GM23338 (cell line): Measurements from ENCODE around the gene DCLK3. TPM values are rescaled to one million over a fixed set of nuclear protein-coding genes. Genes with fewer than 3 reads are reported as not detected.

ENCODE experiments used
- ATAC-seq: fragments of 200-7000 bp; cut with Tn5 transposase; 3 replicates; pipeline ENCODE4 v1.9.1; 2020
- DNase-seq: peaks from one replicate; pipeline ENCODE4 v3.0.0-alpha.2; 2015; ENCODE audit warnings: low spot score
- H2AFZ ChIP-seq: fragments of 200-600 bp; sonication (generic); 2 replicates; pipeline ENCODE4 v1.8.0; 2016; ENCODE audit warnings: antibody characterized with exemption, mild to moderate bottlenecking, moderate library complexity
- H3F3A ChIP-seq: fragments of 200-600 bp; sonication (generic); replicated peaks from 2 replicates; pipeline ENCODE4 v1.8.0; 2017; ENCODE audit warnings: antibody characterized with exemption, mixed run types, low read depth
- H3K27ac ChIP-seq: fragments of 200-600 bp; sonication (generic); 2 replicates; pipeline ENCODE4 v1.6.1; 2016; ENCODE audit warnings: low read depth
- H3K27me3 ChIP-seq: fragments of 200-600 bp; sonication (generic); 2 replicates; pipeline ENCODE4 v1.8.0; 2016; ENCODE audit warnings: mild to moderate bottlenecking, mixed run types, moderate library complexity; ENCODE audit not compliant: insufficient read depth
- H3K36me3 ChIP-seq: fragments of 200-600 bp; sonication (generic); 2 replicates; pipeline ENCODE4 v1.8.0; 2016; ENCODE audit warnings: mild to moderate bottlenecking; ENCODE audit not compliant: insufficient read depth
- H3K4me1 ChIP-seq: fragments of 200-600 bp; sonication (generic); 2 replicates; pipeline ENCODE4 v1.8.0; 2016; ENCODE audit warnings: mild to moderate bottlenecking, moderate library complexity; ENCODE audit not compliant: insufficient read depth
- H3K4me2 ChIP-seq: fragments of 200-600 bp; sonication (generic); 2 replicates; pipeline ENCODE4 v1.7.1; 2017; ENCODE audit warnings: mixed run types
- H3K4me3 ChIP-seq: fragments of 200-600 bp; sonication (generic); 2 replicates; pipeline ENCODE4 v1.6.1; 2016; ENCODE audit warnings: mixed run types
- H3K79me2 ChIP-seq: fragments of 200-600 bp; sonication (generic); replicated peaks from 2 replicates; pipeline ENCODE4 v1.8.0; 2017; ENCODE audit warnings: mild to moderate bottlenecking; ENCODE audit not compliant: insufficient read depth
- H3K9me2 ChIP-seq: fragments of 200-600 bp; sonication (generic); 2 replicates; pipeline ENCODE4 v1.8.0; 2017; ENCODE audit not compliant: insufficient read depth
- H4K20me1 ChIP-seq: fragments of 200-600 bp; sonication (generic); replicated peaks from 2 replicates; pipeline ENCODE4 v1.8.0; 2017; ENCODE audit warnings: mild to moderate bottlenecking; ENCODE audit not compliant: insufficient read depth
- H3K27ac Mint-ChIP-seq: 2 replicates; pipeline ENCODE4 v1.8.0; 2020; ENCODE audit warnings: inconsistent platforms, mild to moderate bottlenecking, moderate library complexity, mixed read lengths
- H3K27me3 Mint-ChIP-seq: 3 replicates; pipeline ENCODE4 v1.8.0; 2022; ENCODE audit warnings: low read depth, mild to moderate bottlenecking, moderate library complexity, mixed read lengths, inconsistent platforms; ENCODE audit not compliant: insufficient read depth, poor library complexity
- H3K36me3 Mint-ChIP-seq: 3 replicates; pipeline ENCODE4 v1.8.0; 2021; ENCODE audit warnings: low read depth, mild to moderate bottlenecking, inconsistent platforms, moderate library complexity, mixed read lengths
- H3K4me1 Mint-ChIP-seq: 3 replicates; pipeline ENCODE4 v1.8.0; 2020; ENCODE audit warnings: mild to moderate bottlenecking, inconsistent platforms, mixed read lengths
- H3K4me3 Mint-ChIP-seq: 3 replicates; pipeline ENCODE4 v1.8.0; 2021; ENCODE audit warnings: moderate library complexity, mild to moderate bottlenecking, inconsistent platforms, mixed read lengths
- H3K9me3 Mint-ChIP-seq: 3 replicates; pipeline ENCODE4 v1.8.0; 2020; ENCODE audit warnings: moderate library complexity, mild to moderate bottlenecking, inconsistent platforms, mixed read lengths
- CREB1 ChIP-seq: fragments of 250-450 bp; sonication (Bioruptor Pico); IDR thresholded peaks from 2 replicates; pipeline ENCODE4 v1.5.0; 2020; ENCODE audit warnings: low read depth, mild to moderate bottlenecking, moderate library complexity
- EZH2 ChIP-seq: fragments of 200-600 bp; sonication (generic); IDR thresholded peaks from one replicate; pipeline ENCODE4 v1.8.0; 2017; ENCODE audit warnings: antibody characterized with exemption, mild to moderate bottlenecking, low read depth; ENCODE audit not compliant: unreplicated experiment
- EZH2phosphoT487 ChIP-seq: fragments of 200-600 bp; sonication (generic); IDR thresholded peaks from one replicate; pipeline ENCODE4 v1.8.1; 2018; ENCODE audit warnings: antibody characterized with exemption; ENCODE audit not compliant: unreplicated experiment
- JUNB ChIP-seq: IDR thresholded peaks from one replicate; pipeline ENCODE4 v1.6.1; 2016; ENCODE audit warnings: antibody characterized with exemption; ENCODE audit not compliant: unreplicated experiment
- NANOG ChIP-seq: IDR thresholded peaks from 2 replicates; pipeline ENCODE4 v1.6.1; 2016; ENCODE audit warnings: antibody characterized with exemption, borderline replicate concordance
- STAT1 ChIP-seq: IDR thresholded peaks from one replicate; pipeline ENCODE4 v1.6.1; 2016; ENCODE audit warnings: antibody characterized with exemption; ENCODE audit not compliant: unreplicated experiment
- ZNF114 ChIP-seq: fragments of 250-450 bp; sonication (Bioruptor Pico); IDR thresholded peaks from 2 replicates; pipeline ENCODE4 v1.5.0; 2020; ENCODE audit warnings: mild to moderate bottlenecking, moderate library complexity
- ZNF331 ChIP-seq: fragments of 250-450 bp; sonication (Bioruptor Pico); IDR thresholded peaks from 2 replicates; pipeline ENCODE4 v1.5.0; 2020; ENCODE audit warnings: low read depth, mild to moderate bottlenecking, moderate library complexity
- polyA plus RNA-seq: library from polyadenylated mRNA; unstranded; fragments of >200 nt; fragmentation: Nextera tagmentation; extraction: Ambion mirVana; gene quantifications from 2 replicates; pipeline ENCODE4 v1.2.1, GENCODE V29; 2016
- total RNA-seq: library from RNA; depleted of rRNA; stranded (reverse); fragments of >200 nt; shearing (Covaris generic); gene quantifications from 2 replicates; pipeline ENCODE4 v1.2.3, GENCODE V29; 2014
- TF ChIP-seq, protein P1 (sequence below): IDR thresholded peaks from 2 replicates; pipeline ENCODE4 v1.6.1; 2016; ENCODE audit warnings: antibody characterized with exemption
- TF ChIP-seq, protein P2 (sequence below), 2 experiments: fragments of 200-600 bp in 1 of 2; sonication (generic) in 1 of 2; conservative IDR thresholded peaks; 2 replicates each; pipeline versions ENCODE4 v1.5.1 to v1.6.1; 2016 to 2017; ENCODE audit warnings: antibody characterized with exemption in 2 of 2, low read depth in 2 of 2, mild to moderate bottlenecking in 2 of 2, moderate library complexity in 1 of 2
- TF ChIP-seq, protein P3 (sequence below): IDR thresholded peaks from one replicate; pipeline ENCODE4 v1.6.1; 2018; ENCODE audit warnings: antibody characterized with exemption; ENCODE audit not compliant: unreplicated experiment
- TF ChIP-seq, protein P4 (sequence below): fragments of 250-450 bp; sonication (Bioruptor Pico); IDR thresholded peaks from 2 replicates; pipeline ENCODE4 v1.5.0; 2020; ENCODE audit warnings: mild to moderate bottlenecking, moderate library complexity

Gene DCLK3
- total and polyA plus RNA-seq, 2 experiments from 2014 or later = 0.40 to 0.66 TPM

DNA sequence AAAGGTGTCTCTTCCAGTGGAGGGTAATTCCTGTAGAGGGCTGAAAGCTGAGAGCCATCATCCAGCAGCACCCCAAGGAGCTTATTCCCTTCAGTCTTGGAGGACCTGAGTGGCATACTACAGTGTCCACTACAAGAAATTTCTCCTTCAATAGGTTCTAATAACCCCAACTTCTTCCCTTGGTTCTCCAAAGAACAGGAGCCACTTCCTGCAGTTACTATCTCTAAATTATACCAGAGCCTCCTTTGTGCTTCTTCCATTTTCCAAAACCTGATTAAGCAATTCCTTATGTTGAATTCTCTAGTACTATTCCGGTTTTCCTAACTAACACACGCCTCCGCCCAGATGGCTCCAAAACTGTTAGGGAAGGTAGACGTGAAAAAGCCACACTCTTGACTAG lies 50.4 kb downstream of the DCLK3 start (continued):
- TF ChIP-seq, protein P1, sequence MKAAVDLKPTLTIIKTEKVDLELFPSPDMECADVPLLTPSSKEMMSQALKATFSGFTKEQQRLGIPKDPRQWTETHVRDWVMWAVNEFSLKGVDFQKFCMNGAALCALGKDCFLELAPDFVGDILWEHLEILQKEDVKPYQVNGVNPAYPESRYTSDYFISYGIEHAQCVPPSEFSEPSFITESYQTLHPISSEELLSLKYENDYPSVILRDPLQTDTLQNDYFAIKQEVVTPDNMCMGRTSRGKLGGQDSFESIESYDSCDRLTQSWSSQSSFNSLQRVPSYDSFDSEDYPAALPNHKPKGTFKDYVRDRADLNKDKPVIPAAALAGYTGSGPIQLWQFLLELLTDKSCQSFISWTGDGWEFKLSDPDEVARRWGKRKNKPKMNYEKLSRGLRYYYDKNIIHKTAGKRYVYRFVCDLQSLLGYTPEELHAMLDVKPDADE = no peak

DNA sequence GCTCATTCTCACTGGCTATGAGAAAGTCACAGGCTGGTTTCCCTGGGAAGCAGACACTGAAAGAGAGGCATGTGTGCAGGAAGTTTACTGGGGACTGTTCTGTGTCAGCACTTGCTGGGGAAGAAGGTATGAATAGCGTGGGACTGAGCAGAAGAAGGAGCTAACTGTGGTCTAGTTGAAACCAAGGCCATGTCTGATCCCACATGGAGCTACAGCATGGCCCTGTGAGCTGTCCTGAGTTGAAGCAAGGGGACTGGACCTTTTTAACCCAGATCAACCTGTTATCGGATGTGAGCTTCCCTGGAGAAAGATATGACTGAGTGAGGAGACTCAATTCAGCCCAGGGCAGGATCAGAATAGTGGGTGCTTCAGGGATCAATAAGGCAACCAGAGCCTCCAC lies 53.7 kb downstream of the DCLK3 start:
- Histone ChIP-seq H3K9me2 (0 out of 2 replicates have a peak, but pooled peaks cover 2% of the 10 kb centered on the region), H3K4me3 (no peak overlapping the region), H3K4me1 (no peaks in the 10 kb centered on the region), H2AFZ (no peak overlapping the region), H3K79me2 (no peaks in the 10 kb centered on the region), H3K27me3 (no peaks in the 10 kb centered on the region), H4K20me1 (no peaks in the 10 kb centered on the region), H3K27ac (no peak overlapping the region), H3F3A (no peaks in the 10 kb centered on the region), H3K4me2 (no peak overlapping the region), H3K36me3 (no peaks in the 10 kb centered on the region)
- DNase-seq (no peak), ATAC-seq (no peak)
- Mint-ChIP-seq H3K36me3 (no peaks in the 10 kb centered on the region), H3K4me1 (peaks cover 2% of the 10 kb centered on the region; the same call in 2 of the 3 replicates), H3K27me3 (peaks cover 7% of the 10 kb centered on the region), H3K27ac (no peak overlapping the region), H3K9me3 (no peaks in the 10 kb centered on the region), H3K4me3 (no peak overlapping the region)
- no peak for TF ChIP-seq CREB1 (CRISPR knock-in tag)
- no peak for TF ChIP-seq EZH2
- TF ChIP-seq, protein P2, sequence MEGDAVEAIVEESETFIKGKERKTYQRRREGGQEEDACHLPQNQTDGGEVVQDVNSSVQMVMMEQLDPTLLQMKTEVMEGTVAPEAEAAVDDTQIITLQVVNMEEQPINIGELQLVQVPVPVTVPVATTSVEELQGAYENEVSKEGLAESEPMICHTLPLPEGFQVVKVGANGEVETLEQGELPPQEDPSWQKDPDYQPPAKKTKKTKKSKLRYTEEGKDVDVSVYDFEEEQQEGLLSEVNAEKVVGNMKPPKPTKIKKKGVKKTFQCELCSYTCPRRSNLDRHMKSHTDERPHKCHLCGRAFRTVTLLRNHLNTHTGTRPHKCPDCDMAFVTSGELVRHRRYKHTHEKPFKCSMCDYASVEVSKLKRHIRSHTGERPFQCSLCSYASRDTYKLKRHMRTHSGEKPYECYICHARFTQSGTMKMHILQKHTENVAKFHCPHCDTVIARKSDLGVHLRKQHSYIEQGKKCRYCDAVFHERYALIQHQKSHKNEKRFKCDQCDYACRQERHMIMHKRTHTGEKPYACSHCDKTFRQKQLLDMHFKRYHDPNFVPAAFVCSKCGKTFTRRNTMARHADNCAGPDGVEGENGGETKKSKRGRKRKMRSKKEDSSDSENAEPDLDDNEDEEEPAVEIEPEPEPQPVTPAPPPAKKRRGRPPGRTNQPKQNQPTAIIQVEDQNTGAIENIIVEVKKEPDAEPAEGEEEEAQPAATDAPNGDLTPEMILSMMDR (conservative IDR thresholded peaks at IDR 0.05; ENCODE audit: low read depth in 2 of 2) = no peak
- no peak for TF ChIP-seq JUNB
- TF ChIP-seq, protein P1 = no peak
- TF ChIP-seq, protein P3, sequence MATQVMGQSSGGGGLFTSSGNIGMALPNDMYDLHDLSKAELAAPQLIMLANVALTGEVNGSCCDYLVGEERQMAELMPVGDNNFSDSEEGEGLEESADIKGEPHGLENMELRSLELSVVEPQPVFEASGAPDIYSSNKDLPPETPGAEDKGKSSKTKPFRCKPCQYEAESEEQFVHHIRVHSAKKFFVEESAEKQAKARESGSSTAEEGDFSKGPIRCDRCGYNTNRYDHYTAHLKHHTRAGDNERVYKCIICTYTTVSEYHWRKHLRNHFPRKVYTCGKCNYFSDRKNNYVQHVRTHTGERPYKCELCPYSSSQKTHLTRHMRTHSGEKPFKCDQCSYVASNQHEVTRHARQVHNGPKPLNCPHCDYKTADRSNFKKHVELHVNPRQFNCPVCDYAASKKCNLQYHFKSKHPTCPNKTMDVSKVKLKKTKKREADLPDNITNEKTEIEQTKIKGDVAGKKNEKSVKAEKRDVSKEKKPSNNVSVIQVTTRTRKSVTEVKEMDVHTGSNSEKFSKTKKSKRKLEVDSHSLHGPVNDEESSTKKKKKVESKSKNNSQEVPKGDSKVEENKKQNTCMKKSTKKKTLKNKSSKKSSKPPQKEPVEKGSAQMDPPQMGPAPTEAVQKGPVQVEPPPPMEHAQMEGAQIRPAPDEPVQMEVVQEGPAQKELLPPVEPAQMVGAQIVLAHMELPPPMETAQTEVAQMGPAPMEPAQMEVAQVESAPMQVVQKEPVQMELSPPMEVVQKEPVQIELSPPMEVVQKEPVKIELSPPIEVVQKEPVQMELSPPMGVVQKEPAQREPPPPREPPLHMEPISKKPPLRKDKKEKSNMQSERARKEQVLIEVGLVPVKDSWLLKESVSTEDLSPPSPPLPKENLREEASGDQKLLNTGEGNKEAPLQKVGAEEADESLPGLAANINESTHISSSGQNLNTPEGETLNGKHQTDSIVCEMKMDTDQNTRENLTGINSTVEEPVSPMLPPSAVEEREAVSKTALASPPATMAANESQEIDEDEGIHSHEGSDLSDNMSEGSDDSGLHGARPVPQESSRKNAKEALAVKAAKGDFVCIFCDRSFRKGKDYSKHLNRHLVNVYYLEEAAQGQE = no peak
- TF ChIP-seq ZNF331 (CRISPR knock-in tag) = no peak
- no peak for TF ChIP-seq NANOG
- TF ChIP-seq, protein P4, sequence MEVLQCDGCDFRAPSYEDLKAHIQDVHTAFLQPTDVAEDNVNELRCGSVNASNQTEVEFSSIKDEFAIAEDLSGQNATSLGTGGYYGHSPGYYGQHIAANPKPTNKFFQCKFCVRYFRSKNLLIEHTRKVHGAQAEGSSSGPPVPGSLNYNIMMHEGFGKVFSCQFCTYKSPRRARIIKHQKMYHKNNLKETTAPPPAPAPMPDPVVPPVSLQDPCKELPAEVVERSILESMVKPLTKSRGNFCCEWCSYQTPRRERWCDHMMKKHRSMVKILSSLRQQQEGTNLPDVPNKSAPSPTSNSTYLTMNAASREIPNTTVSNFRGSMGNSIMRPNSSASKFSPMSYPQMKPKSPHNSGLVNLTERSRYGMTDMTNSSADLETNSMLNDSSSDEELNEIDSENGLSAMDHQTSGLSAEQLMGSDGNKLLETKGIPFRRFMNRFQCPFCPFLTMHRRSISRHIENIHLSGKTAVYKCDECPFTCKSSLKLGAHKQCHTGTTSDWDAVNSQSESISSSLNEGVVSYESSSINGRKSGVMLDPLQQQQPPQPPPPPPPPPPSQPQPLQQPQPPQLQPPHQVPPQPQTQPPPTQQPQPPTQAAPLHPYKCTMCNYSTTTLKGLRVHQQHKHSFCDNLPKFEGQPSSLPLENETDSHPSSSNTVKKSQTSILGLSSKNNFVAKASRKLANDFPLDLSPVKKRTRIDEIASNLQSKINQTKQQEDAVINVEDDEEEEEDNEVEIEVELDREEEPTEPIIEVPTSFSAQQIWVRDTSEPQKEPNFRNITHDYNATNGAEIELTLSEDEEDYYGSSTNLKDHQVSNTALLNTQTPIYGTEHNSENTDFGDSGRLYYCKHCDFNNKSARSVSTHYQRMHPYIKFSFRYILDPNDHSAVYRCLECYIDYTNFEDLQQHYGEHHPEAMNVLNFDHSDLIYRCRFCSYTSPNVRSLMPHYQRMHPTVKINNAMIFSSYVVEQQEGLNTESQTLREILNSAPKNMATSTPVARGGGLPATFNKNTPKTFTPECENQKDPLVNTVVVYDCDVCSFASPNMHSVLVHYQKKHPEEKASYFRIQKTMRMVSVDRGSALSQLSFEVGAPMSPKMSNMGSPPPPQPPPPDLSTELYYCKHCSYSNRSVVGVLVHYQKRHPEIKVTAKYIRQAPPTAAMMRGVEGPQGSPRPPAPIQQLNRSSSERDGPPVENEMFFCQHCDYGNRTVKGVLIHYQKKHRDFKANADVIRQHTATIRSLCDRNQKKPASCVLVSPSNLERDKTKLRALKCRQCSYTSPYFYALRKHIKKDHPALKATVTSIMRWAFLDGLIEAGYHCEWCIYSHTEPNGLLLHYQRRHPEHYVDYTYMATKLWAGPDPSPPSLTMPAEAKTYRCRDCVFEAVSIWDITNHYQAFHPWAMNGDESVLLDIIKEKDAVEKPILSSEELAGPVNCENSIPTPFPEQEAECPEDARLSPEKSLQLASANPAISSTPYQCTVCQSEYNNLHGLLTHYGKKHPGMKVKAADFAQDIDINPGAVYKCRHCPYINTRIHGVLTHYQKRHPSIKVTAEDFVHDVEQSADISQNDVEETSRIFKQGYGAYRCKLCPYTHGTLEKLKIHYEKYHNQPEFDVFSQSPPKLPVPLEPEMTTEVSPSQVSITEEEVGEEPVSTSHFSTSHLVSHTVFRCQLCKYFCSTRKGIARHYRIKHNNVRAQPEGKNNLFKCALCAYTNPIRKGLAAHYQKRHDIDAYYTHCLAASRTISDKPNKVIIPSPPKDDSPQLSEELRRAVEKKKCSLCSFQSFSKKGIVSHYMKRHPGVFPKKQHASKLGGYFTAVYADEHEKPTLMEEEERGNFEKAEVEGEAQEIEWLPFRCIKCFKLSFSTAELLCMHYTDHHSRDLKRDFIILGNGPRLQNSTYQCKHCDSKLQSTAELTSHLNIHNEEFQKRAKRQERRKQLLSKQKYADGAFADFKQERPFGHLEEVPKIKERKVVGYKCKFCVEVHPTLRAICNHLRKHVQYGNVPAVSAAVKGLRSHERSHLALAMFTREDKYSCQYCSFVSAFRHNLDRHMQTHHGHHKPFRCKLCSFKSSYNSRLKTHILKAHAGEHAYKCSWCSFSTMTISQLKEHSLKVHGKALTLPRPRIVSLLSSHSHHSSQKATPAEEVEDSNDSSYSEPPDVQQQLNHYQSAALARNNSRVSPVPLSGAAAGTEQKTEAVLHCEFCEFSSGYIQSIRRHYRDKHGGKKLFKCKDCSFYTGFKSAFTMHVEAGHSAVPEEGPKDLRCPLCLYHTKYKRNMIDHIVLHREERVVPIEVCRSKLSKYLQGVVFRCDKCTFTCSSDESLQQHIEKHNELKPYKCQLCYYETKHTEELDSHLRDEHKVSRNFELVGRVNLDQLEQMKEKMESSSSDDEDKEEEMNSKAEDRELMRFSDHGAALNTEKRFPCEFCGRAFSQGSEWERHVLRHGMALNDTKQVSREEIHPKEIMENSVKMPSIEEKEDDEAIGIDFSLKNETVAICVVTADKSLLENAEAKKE (CRISPR knock-in tag) = no peak
- TF ChIP-seq ZNF114 (CRISPR knock-in tag) = no peak
- no peak for TF ChIP-seq EZH2phosphoT487
- TF ChIP-seq STAT1 = no peak
